ENCODE measurements around the gene MUC4. TPM values are rescaled to one million over a fixed set of nuclear protein-coding genes. Genes with fewer than 3 reads are reported as not detected.

The MUC4 gene
- total RNA-seq, 1 experiment from 2014 or later, result 63.7 TPM

GRCh38 chr3:195777975-195778374 lies 33.8 kb downstream of the MUC4 start:
- ChIA-PET CTCF (no interaction called here), POLR2A (ENCODE audit: unreplicated experiment) (interaction anchor here (0.6 kb wide), 2 partner anchors 235 to 741 kb away, joined by 3 read pairs; partner anchors contain the start of gene PPP1R2)
- no peaks in the 10 kb centered on the region for H4K20me1 ChIP-seq (ENCODE audit: insufficient read depth)
- H3F3A ChIP-seq (ENCODE audit: insufficient read depth, low read depth), result peaks cover 7% of the 10 kb centered on the region; the same call in 1 of the 2 replicates
- no peak for DNase-seq
- no peak overlapping the region for H3K4me3 ChIP-seq
- H3K9me2 ChIP-seq (ENCODE audit: insufficient read depth), result no peaks in the 10 kb centered on the region
- no peak overlapping the region for H3K27ac ChIP-seq
- H3K36me3 ChIP-seq (ENCODE audit: low read depth), result no peaks in the 10 kb centered on the region
- no peak for TF ChIP-seq CTCF (conservative IDR thresholded peaks at IDR 0.05)
- no peak for TF ChIP-seq EZH2 (IDR thresholded peaks at IDR 0.05; ENCODE audit: low read depth)
- no peaks in the 10 kb centered on the region for H3K9me3 ChIP-seq (ENCODE audit: insufficient read depth, low read depth)
- H3K27me3 ChIP-seq (ENCODE audit: insufficient read depth, low read depth), result no peaks in the 10 kb centered on the region
- H2AFZ ChIP-seq, result no peak overlapping the region
- H3K4me2 ChIP-seq, result no peak overlapping the region
- intact Hi-C loops (cut with micrococcal nuclease; ENCODE audit: unreplicated experiment), result no loop called here
- no peaks in the 10 kb centered on the region for H3K79me2 ChIP-seq (ENCODE audit: low read depth)
- no peaks in the 10 kb centered on the region for H3K4me1 ChIP-seq (replicated peaks; ENCODE audit: insufficient read depth)
- no TSS peak for BruUV-seq (replicated peaks)

GRCh38 chr3:195774917-195775316 lies 36.8 kb downstream of the MUC4 start:
- no peaks in the 10 kb centered on the region for H3K27me3 ChIP-seq (ENCODE audit: insufficient read depth, low read depth)
- H3K4me2 ChIP-seq, result no peak overlapping the region
- no peak overlapping the region for H3K4me3 ChIP-seq
- no TSS peak for BruUV-seq (replicated peaks)
- H2AFZ ChIP-seq, result no peak overlapping the region
- no peaks in the 10 kb centered on the region for H3K9me3 ChIP-seq (ENCODE audit: insufficient read depth, low read depth)
- H3K79me2 ChIP-seq (ENCODE audit: low read depth), result no peaks in the 10 kb centered on the region
- no peaks in the 10 kb centered on the region for H3K9me2 ChIP-seq (ENCODE audit: insufficient read depth)
- H3F3A ChIP-seq (ENCODE audit: insufficient read depth, low read depth), result peaks cover 7% of the 10 kb centered on the region; the same call in 1 of the 2 replicates
- DNase-seq, result peak; percentile 59 to 75
- H3K4me1 ChIP-seq (replicated peaks; ENCODE audit: insufficient read depth), result no peaks in the 10 kb centered on the region
- no peaks in the 10 kb centered on the region for H4K20me1 ChIP-seq (ENCODE audit: insufficient read depth)
- ChIA-PET POLR2A (ENCODE audit: unreplicated experiment) (no interaction called here), CTCF (interaction anchor here (0.7 kb wide), 1 partner anchor 192 kb away, joined by 7 read pairs; no protein-coding TSS in a partner anchor)
- no peaks in the 10 kb centered on the region for H3K36me3 ChIP-seq (ENCODE audit: low read depth)
- intact Hi-C loops (cut with micrococcal nuclease; ENCODE audit: unreplicated experiment), result loop anchor here (2.0 kb wide), 1 partner anchor 76 kb away; no protein-coding TSS in a partner anchor
- no peak overlapping the region for H3K27ac ChIP-seq
- peak; percentile 85 for TF ChIP-seq CTCF (conservative IDR thresholded peaks at IDR 0.05)
- no peak for TF ChIP-seq EZH2 (IDR thresholded peaks at IDR 0.05; ENCODE audit: low read depth)

- no peaks in the 10 kb centered on the region for H3K27me3 ChIP-seq (ENCODE audit: insufficient read depth, low read depth)
- ChIA-PET CTCF (interaction anchor here (0.7 kb wide), 1 partner anchor 191 kb away, joined by 7 read pairs; no protein-coding TSS in a partner anchor), POLR2A (ENCODE audit: unreplicated experiment) (no interaction called here)
- H3K36me3 ChIP-seq (ENCODE audit: low read depth), result no peaks in the 10 kb centered on the region
- no peak overlapping the region for H3K4me3 ChIP-seq
- H3K9me3 ChIP-seq (ENCODE audit: insufficient read depth, low read depth), result no peaks in the 10 kb centered on the region
- no peaks in the 10 kb centered on the region for H3K4me1 ChIP-seq (replicated peaks; ENCODE audit: insufficient read depth)
- no peaks in the 10 kb centered on the region for H4K20me1 ChIP-seq (ENCODE audit: insufficient read depth)
- no peak overlapping the region for H2AFZ ChIP-seq
- no peaks in the 10 kb centered on the region for H3K79me2 ChIP-seq (ENCODE audit: low read depth)
- TF ChIP-seq CTCF (conservative IDR thresholded peaks at IDR 0.05) (no peak), EZH2 (IDR thresholded peaks at IDR 0.05; ENCODE audit: low read depth) (no peak)
- no peak overlapping the region for H3K27ac ChIP-seq
- intact Hi-C loops (cut with micrococcal nuclease; ENCODE audit: unreplicated experiment), result loop anchor here (2.0 kb wide), 1 partner anchor 77 kb away; no protein-coding TSS in a partner anchor
- BruUV-seq (replicated peaks), result no TSS peak
- H3K4me2 ChIP-seq, result no peak overlapping the region
- no peaks in the 10 kb centered on the region for H3K9me2 ChIP-seq (ENCODE audit: insufficient read depth)
- no peak for DNase-seq
- peaks cover 7% of the 10 kb centered on the region; the same call in 1 of the 2 replicates for H3F3A ChIP-seq (ENCODE audit: insufficient read depth, low read depth)
Observed at GRCh38 chr3:195773956-195774537, 37.7 kb downstream of the MUC4 start.

Measured in PC-9 (cell line).